Right lobe of liver (tissue), 4 donors: ENCODE results near the gene S100A9.

Experiments
- POLR2A ChIP-seq: fragments of 450-650 bp; IDR thresholded peaks from one replicate; pipeline ENCODE4 v1.6.1; 2017; ENCODE audit warnings: antibody characterized with exemption, mild to moderate bottlenecking
- TF ChIP-seq, protein P1 (sequence below), 4 donors: fragments of 200-600 bp in 3 of 4; fragments of 450-650 bp in 1 of 4; IDR thresholded peaks; one replicate each; pipeline versions ENCODE4 v1.5.1 to v1.8.0; 2016 to 2022; ENCODE audit warnings: antibody characterized with exemption in 4 of 4, mild to moderate bottlenecking in 2 of 4
- donor health status: DM: no; HTN: no; CAD: no.
- donor health status: DM: no; HTN: no; CAD: no.
- donor health status: DM: no; HTN: yes; CAD: no.

DNA sequence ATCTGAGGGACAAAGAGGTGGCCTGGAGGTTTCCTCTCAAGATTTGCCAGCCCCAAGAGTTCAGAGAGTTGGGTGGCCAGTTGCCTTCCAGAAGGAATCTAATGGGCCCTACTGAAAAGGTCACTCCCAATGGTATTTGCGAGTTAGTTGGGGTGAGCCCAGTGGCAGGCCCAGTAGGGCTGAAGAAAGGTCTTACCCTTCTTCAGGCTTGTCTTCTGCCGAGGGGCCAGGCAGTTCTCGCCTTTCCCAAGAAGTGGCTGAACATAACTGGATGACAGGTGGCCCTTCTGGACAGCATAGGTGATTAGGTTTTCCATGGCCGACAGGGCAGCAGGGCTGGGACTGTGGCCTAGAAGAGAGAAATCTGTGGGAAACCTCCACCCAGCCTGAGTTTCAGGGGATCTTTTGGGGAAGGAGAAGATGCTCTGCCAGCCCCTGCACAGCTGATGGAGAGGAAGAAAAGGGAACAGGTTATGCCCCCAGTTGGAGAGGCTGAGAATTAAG, 16.2 kb upstream of the S100A9 start:
- TF ChIP-seq POLR2A = no peak
- TF ChIP-seq, protein P1, sequence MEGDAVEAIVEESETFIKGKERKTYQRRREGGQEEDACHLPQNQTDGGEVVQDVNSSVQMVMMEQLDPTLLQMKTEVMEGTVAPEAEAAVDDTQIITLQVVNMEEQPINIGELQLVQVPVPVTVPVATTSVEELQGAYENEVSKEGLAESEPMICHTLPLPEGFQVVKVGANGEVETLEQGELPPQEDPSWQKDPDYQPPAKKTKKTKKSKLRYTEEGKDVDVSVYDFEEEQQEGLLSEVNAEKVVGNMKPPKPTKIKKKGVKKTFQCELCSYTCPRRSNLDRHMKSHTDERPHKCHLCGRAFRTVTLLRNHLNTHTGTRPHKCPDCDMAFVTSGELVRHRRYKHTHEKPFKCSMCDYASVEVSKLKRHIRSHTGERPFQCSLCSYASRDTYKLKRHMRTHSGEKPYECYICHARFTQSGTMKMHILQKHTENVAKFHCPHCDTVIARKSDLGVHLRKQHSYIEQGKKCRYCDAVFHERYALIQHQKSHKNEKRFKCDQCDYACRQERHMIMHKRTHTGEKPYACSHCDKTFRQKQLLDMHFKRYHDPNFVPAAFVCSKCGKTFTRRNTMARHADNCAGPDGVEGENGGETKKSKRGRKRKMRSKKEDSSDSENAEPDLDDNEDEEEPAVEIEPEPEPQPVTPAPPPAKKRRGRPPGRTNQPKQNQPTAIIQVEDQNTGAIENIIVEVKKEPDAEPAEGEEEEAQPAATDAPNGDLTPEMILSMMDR (IDR thresholded peaks at IDR 0.05) = no peak
